GM21825 (cell line): ENCODE data around the gene COL4A5.

ENCODE experiments used
- ATAC-seq: cut with Tn5 transposase; IDR thresholded peaks from one replicate; pipeline ENCODE4 v1.9.1; 2021; ENCODE audit warnings: mild to moderate bottlenecking, moderate library complexity; ENCODE audit not compliant: unreplicated experiment

Gene COL4A5

DNA sequence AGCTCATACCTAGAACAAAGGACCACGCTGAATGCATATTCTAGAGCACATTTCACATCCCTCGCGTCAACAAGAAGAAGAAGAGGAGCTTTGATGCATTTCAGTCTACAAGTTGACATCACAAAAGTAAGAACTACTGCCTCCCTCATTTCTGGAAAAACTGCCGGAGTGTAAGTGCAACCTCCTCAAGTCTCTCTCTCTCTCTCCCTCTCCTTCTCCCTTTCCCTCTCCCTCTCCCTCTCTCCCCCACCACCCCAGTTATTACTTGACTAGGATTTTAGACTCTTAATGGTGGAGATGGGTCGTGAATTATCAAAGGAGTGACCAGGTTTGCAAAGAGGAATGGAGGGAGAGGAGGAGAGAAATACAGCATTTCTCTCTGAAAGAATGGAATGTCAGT lies 298.1 kb downstream of the COL4A5 start:
- ATAC-seq, result no peak

- no peak for ATAC-seq
These were observed 300.7 kb downstream of the COL4A5 start for GRCh38 chrX:108740299-108740774.
